Activated T-helper 9 cell treated with anti-CD3 and anti-CD28 coated beads, Interleukin-2, amount 50 U/mL, for 16 hours (primary cell): ENCODE measurements around the gene SDK2.
"Not testable (repeated sequence)": the region's sequence is repeated elsewhere in the genome, so short reads cannot be mapped to it uniquely, and the experiment has no call there.

Experiments
- DNase-seq: peaks from one replicate; pipeline ENCODE4 v3.0.0-alpha.2; 2020; ENCODE audit warnings: low read depth

The SDK2 gene

GRCh38 chr17:73342050-73342522 lies 302.2 kb downstream of the SDK2 start:
- no peak for DNase-seq

GRCh38 chr17:73341350-73342049 lies 302.7 kb downstream of the SDK2 start:
- no peak for DNase-seq

- DNase-seq, result no peak
Measured at GRCh38 chr17:73340093-73340596, 304.1 kb downstream of the SDK2 start.

GRCh38 chr17:73338566-73339197 lies 305.6 kb downstream of the SDK2 start:
- DNase-seq, result no peak

- no peak for DNase-seq
Measured at GRCh38 chr17:73338050-73338521, 306.2 kb downstream of the SDK2 start.

- no peak for DNase-seq
Measured at GRCh38 chr17:73337330-73337710, 306.9 kb downstream of the SDK2 start.

- no peak for DNase-seq
Measured at GRCh38 chr17:73336408-73337329, 307.6 kb downstream of the SDK2 start.

GRCh38 chr17:73335591-73336407 lies 308.4 kb downstream of the SDK2 start:
- no peak for DNase-seq

- no peak for DNase-seq
Measured at GRCh38 chr17:73334771-73335513, 309.3 kb downstream of the SDK2 start.

- not testable (repeated sequence) for DNase-seq
Measured at GRCh38 chr17:73333445-73333844, 310.8 kb downstream of the SDK2 start.

GRCh38 chr17:73331060-73331459 lies 313.2 kb downstream of the SDK2 start:
- DNase-seq, result no peak

GRCh38 chr17:73327676-73328075 lies 316.6 kb downstream of the SDK2 start:
- DNase-seq, result no peak

- DNase-seq, result no peak
Measured at GRCh38 chr17:73325527-73325842, 318.8 kb downstream of the SDK2 start.

GRCh38 chr17:73324711-73325526 lies 319.3 kb downstream of the SDK2 start:
- DNase-seq, result no peak

- DNase-seq, result no peak
Measured at GRCh38 chr17:73324160-73324475, 320.1 kb downstream of the SDK2 start.

GRCh38 chr17:73323409-73324159 lies 320.7 kb downstream of the SDK2 start:
- DNase-seq, result no peak

- DNase-seq, result no peak
Measured at GRCh38 chr17:73320601-73321264, 323.5 kb downstream of the SDK2 start.

GRCh38 chr17:73319766-73320165 lies 324.5 kb downstream of the SDK2 start:
- no peak for DNase-seq

- DNase-seq, result no peak
Measured at GRCh38 chr17:73318836-73319235, 325.4 kb downstream of the SDK2 start.
